Fibroblast of lung (primary cell): ENCODE results near the gene CDK13.

Experiments used
- CTCF ChIP-seq, 2 donors: IDR thresholded peaks in 1 of 2; conservative IDR thresholded peaks in 1 of 2; 1 replicate in 1 of 2; 2 replicates in 1 of 2; pipeline ENCODE4 v1.5.1; 2011 to 2012; ENCODE audit warnings: low read length in 2 of 2, control low read depth in 1 of 2, inconsistent platforms in 1 of 2, low read depth in 1 of 2, mild to moderate bottlenecking in 1 of 2
- EZH2 ChIP-seq: IDR thresholded peaks from 2 replicates; pipeline ENCODE4 v1.5.1; 2012; ENCODE audit warnings: low read length, control low read depth, mild to moderate bottlenecking; ENCODE audit errors: missing control alignments

DNA sequence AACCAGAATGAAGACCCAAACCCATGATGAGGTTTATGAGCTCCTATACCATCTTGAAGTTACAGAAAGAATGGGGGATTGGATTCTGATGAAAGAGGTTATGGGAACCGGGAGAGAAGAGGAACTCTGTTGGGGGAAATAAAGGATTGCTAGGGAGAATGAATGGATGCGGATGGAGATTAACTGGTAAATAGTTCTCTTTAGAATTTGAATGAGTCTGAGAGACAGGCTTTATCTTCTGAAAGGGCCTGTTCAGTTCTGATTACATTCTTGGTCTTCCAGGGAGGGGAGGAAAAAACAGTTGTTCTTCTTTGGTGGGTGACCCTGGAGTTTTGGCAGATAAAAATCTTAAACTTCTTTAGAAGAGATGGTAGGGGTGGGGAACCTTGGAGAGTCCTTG lies 198.6 kb downstream of the CDK13 start:
- no peak for TF ChIP-seq CTCF (conservative IDR thresholded peaks at IDR 0.05 in 1 of 2, IDR thresholded peaks at IDR 0.05 in 1 of 2; ENCODE audit: low read depth in 1 of 2, low read length in 2 of 2)
- TF ChIP-seq EZH2, result no peak
